HG02885 (cell line): ENCODE results near the gene UGT1A4.

Experiments
- ATAC-seq: cut with Tn5 transposase; IDR thresholded peaks from one replicate; pipeline ENCODE4 v1.9.1; 2021; ENCODE audit warnings: mild to moderate bottlenecking; ENCODE audit not compliant: unreplicated experiment, poor library complexity

Gene UGT1A4

GRCh38 chr2:233779722-233780121, 61.2 kb downstream of the UGT1A4 start:
- no peak for ATAC-seq

GRCh38 chr2:233780771-233781170, 62.2 kb downstream of the UGT1A4 start:
- no peak for ATAC-seq

- ATAC-seq, result no peak
These were observed 71.0 kb downstream of the UGT1A4 start for GRCh38 chr2:233789554-233789953.

GRCh38 chr2:233791151-233791882, 72.8 kb downstream of the UGT1A4 start:
- ATAC-seq, result no peak

GRCh38 chr2:233791883-233792329, 73.4 kb downstream of the UGT1A4 start:
- no peak for ATAC-seq

- ATAC-seq, result no peak
These were observed 74.2 kb downstream of the UGT1A4 start for GRCh38 chr2:233792720-233793119.

- no peak for ATAC-seq
These were observed 75.1 kb downstream of the UGT1A4 start for GRCh38 chr2:233793465-233794127.

GRCh38 chr2:233794128-233794658, 75.7 kb downstream of the UGT1A4 start:
- no peak for ATAC-seq

- ATAC-seq, result no peak
These were observed 77.2 kb downstream of the UGT1A4 start for GRCh38 chr2:233795735-233796171.

- ATAC-seq, result no peak
These were observed 77.7 kb downstream of the UGT1A4 start for GRCh38 chr2:233796254-233796653.

GRCh38 chr2:233798335-233799086, 80.0 kb downstream of the UGT1A4 start:
- no peak for ATAC-seq

GRCh38 chr2:233799087-233799665, 80.6 kb downstream of the UGT1A4 start:
- ATAC-seq, result no peak

GRCh38 chr2:233799716-233800115, 81.2 kb downstream of the UGT1A4 start:
- ATAC-seq, result no peak

GRCh38 chr2:233800208-233800607, 81.7 kb downstream of the UGT1A4 start:
- no peak for ATAC-seq

- ATAC-seq, result no peak
These were observed 83.0 kb downstream of the UGT1A4 start for GRCh38 chr2:233801357-233802131.

- no peak for ATAC-seq
These were observed 83.7 kb downstream of the UGT1A4 start for GRCh38 chr2:233802132-233802815.

- no peak for ATAC-seq
These were observed 84.9 kb downstream of the UGT1A4 start for GRCh38 chr2:233803292-233803911.

GRCh38 chr2:233803994-233804393, 85.5 kb downstream of the UGT1A4 start:
- no peak for ATAC-seq
